Stimulated activated CD8-positive, alpha-beta memory T cell treated with anti-CD3 and anti-CD28 coated beads, Interleukin-7, amount 100 ng/mL, for 1 hour (primary cell): ENCODE results near the gene KRT7.
A peak's percentile ranks its signal among the peaks of the same experiment; 100 is the strongest.

Experiments
- DNase-seq, 2 donors: peaks; one replicate each; pipeline ENCODE4 v3.0.0-alpha.2; 2020; ENCODE audit warnings: low read depth in 2 of 2

Gene KRT7

DNA sequence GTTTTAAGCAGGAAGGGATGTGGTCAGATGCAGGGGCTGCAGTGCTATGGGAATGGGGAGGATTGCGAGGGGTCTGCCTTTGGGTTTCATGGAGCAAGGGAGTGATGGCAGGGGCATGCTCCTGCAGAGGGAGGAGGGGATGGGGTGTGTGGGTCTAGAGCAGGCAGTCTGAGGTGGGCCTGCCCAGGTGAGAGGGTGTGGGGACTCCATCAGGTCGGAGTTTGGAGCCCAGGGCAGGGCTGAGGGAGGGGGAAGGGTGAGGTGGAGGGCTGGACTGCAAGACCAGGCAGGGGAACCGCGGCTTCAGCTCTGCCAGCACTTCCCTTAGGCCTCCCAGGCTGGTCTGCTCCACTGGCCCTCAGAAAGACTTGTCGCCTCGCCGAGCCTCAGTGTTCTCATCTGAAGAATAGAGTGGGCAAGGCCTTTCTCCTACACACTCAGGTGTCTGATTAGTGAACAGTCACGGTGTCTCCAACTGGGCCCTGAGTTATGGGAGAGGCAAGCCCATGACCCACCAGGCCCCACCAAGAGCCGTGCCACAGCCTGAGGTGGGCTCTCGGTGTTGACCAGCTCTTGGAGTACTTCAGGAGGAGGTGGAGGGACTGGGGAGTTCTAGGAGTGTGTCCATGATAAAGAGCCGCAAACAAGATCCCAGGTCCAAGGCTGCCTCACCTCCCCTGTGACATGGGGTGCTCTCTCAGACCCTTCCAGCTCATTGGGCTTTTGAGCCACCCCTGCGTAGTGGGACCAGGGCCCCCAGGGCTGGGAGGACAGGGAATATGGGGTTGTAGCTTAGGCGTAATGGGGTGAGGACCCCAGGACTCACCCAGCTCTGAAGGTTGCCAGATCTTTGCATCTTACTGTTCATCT, 21.1 kb upstream of the KRT7 start:
- DNase-seq = no peak

DNA sequence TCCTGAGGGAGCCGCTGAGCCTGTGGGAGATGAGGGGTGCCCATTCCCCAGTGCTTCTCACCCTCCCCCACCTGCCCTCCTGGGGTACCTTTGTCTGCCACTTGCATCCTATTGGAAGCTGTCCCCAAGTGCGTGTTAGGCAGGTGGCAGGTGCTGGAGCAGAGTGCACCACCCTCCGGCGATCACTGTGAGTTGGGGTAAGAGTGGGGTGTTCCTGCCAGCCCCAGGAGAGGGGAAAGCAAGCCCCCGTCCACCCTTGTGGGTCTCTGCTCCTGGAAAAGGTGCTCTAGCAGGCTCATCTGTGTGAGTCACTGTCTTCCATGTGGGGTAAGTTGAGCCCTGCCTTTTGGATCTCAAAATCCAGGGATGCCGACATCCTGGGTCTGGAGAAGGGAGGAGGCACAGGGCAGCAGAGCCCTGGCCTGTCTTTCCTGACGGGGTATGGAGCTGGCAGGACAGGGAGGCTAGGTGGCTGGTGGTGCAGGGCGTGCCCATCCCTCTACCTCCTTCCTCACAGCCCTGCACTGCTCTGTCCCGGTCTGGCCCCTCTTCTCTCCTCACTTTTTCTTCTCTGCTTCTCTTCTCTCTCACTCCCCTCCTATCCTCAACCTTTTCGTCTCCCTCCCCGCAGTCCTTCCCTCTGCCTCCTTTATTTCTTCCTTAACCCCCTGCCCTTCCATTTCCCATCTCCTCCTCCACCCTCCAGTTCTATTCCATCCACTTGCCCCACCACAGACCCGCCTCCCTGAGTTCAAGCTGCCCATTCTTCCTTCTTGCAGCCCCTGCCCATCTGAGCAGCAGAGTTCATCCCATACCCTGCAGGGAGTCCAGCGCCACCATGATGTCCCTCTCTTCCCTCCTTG, 20.1 kb upstream of the KRT7 start:
- DNase-seq = no peak

DNA sequence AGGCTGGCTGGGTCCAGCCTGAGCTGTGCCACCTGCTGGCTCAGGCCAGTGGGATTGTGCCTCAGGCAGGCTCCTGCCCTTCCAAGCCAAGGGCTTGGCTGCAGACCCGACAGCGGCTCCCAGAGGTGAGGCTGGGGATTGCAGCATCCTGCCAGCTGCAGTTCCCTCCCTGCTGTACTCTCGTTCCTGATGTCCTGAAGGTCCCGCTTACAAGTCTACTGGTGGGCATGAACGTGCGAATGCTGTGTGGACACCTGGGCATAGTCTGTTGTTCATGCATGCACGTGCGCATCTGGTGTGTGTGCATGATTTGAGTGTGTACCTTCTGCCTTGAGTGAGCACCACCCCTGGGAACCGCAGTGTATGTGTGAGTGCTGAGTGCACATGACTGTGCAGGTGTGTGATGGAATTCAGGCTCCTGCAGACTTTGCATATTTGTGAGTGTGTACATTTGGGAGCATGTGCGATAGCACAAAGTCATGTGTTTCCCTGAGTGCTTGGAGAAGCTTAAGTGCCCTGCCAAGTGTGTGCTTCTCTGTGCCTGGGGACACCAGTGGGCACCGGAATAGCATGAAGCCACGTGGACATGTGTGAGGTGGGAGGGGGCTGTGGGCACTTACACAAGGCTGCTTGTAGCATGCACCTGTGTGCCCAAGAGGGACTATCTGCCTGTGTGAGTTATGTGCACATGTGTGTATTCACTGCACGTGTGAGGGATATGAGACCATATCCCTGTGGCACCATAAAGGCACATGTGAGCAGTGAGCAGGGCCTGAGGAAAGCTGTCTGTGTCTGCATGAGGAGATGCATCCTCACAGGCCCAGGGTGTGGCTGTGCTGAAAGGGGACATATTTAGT, 19.3 kb upstream of the KRT7 start:
- peak in 1 of 2 donors; percentile 13 for DNase-seq

GRCh38 chr12:52214421-52214802, 18.6 kb upstream of the KRT7 start:
- DNase-seq = no peak

DNA sequence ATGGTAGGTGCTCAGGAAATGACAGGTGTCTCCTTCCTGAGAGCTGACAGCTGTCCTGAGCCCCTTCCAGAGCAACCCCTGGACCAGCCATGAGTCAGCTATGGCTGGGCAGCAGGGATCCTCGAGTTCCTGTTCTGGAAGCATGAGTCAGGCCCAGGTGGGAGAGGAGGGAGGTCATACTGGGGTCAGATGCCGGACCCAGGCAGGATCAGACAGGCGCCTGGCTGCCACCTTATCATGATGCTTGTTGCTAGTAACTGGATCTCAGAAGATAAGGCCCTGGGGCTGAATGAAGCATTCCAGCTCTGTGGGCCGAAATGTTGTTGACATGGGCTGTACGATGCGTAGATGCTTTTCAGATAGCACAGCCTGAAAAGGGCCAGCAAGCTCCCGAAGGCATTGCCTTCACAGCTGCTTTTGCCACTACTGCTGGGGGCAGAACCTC, 17.4 kb upstream of the KRT7 start:
- DNase-seq = no peak

DNA sequence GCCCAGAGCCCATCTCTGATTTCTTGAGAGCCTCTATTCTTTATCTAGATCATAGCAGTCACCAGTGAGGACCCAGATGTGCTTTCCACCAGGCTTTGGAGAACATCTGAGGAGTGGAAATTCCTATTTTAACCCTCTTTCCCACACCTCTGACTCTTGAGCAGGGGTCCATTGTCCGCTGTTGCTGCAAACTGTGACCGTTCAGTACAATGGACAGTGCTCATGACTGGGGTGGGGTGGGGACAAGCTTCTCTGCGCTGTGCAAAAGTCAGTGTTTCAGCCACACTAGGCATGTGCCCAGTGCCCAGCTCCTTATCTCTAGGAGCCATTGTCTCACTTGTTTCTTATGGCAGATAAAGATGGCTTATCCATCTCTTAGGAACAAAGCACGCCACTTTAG, 16.9 kb upstream of the KRT7 start:
- no peak for DNase-seq

DNA sequence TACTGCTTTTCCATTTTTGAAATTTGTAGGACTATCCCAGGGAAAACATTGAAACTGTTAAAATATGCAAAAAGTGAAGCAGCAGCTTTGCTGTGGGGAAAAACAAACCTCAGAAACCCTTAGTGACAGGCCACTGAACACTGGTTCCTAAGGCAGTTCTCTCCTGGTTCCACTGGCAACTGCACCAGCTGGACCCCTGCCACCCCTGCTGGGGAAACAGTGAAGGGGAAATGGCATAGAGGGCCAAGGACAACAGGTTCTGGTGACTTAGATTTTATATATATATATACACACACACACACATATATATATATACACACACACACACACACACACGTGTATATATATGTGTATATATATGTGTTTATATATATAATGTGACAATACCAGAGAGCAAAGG, 16.2 kb upstream of the KRT7 start:
- DNase-seq = no peak

DNA sequence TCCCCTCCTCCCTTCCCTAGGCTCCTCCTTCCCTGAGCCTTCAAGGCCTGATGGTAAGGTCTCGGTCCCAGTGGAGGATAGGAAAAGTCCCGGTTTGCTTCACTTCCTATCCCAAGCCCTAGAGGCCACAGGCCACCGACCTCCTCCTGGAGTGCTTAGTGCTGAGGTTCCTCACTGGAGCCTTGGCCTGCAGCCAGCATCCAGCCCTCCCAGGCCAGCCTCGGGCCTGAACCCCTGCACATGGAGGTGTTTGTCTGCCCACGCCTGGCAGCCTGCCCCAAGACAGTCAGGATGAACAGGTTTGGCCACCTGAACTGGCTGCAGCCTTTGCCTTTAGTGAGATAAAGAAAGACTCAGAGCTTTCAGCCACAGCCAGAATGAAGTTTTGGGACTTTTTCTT, 15.8 kb upstream of the KRT7 start:
- DNase-seq = no peak

- DNase-seq = no peak
Observed at GRCh38 chr12:52218001-52218400, 15.0 kb upstream of the KRT7 start.

- DNase-seq = no peak
Observed at GRCh38 chr12:52220477-52220876, 12.6 kb upstream of the KRT7 start.

GRCh38 chr12:52221070-52221781, 11.8 kb upstream of the KRT7 start:
- no peak for DNase-seq

GRCh38 chr12:52221912-52222457, 11.1 kb upstream of the KRT7 start:
- peak in 1 of 2 donors; percentile 20 for DNase-seq

DNA sequence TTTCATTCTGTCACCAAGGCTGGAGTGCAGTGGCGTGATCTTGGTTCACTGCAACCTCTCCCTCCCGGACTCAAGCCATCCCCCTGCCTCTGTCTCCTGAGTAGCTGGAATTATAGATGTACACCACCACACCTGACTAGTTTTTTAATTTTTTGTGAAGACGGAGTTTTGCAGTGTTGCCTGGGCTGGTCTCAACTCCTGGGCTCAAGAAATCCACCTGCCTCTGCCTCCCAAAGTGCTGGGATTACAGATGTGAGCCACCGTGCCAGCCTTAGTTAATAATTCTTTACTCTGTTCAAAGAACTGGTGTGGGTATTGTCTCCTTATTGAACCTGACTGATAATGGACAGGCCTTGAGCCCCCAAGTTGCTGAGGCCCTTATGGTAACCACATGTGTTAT, 10.4 kb upstream of the KRT7 start:
- no peak for DNase-seq

DNA sequence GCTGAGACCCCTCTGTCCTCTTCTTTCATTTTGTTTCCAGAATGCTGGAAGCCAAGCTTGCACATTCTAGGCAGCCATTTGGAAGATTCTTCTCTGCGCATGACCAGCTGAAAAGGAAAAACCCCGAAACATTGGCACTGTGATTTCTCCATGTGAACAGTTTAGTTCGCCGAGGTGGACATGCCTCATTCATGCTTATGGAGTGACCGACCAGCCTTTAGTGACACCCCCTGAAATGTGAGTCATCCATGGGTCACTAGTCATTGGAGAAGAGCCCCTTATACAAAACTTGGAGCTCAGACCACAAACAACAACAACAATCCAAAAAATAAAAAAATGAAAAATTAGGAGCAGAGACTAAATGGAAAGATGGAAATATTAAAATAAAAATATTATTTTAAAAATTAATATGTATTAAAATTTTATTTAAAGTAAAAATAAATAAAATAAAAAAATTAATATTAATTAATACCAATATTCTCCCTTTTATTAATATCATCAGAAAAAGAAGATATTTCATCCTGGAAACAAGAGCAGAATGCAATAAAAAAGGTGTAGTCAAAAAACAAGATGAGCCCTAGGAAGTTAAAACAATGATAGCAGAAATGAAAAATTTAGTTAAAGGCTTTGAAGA, 9.5 kb upstream of the KRT7 start:
- DNase-seq = no peak

- no peak for DNase-seq
Observed at GRCh38 chr12:52224151-52224550, 8.9 kb upstream of the KRT7 start.

GRCh38 chr12:52225752-52226151, 7.3 kb upstream of the KRT7 start:
- DNase-seq = no peak

DNA sequence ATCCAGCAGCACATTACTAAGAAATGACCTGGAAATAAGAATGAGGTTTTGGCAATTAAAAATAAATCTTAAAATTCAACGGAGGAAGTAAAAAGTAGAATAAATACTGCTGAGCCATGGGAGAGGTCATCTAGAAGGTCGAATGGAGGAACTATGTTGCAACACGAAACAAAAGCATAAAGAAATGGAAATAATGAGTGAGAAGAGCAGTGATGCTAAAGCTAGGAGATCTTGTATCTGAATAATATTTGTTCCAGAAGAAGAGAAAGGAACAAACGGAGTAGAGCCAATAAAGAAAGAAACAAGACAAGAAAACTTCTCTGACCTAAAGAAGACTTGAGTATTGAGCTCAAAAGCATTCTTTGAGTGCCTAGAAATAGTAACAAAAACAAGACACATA, 6.6 kb upstream of the KRT7 start:
- no peak for DNase-seq

DNA sequence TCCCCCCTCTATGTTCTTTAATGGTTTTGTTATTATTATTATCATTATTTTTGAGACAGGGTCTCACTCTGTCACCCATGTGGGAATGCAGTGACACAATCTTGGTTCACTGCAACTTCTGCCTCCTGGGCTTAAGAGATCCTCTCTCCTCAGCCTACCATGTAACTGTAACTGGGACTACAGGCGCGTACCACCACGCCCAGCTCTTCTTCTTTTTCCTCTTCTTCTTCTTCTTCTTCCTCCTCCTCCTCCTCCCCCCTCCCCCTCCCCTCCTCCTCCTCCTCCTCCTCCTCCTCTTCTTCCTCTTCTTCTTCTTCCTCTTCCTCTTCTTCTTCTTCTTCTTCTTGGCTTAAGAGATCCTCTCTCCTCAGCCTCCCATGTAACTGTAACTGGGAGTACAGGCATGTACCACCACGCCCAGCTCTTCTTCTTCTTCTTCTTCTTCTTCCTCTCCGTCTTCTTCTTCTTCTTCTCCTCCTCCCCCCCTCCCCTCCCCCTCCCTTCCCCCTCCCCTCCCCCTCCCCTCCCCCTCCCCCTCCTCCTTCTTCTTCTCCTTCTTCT, 5.4 kb upstream of the KRT7 start:
- DNase-seq = no peak

GRCh38 chr12:52228366-52228765, 4.7 kb upstream of the KRT7 start:
- DNase-seq = no peak

GRCh38 chr12:52228931-52229330, 4.1 kb upstream of the KRT7 start:
- DNase-seq = no peak
